ENCODE results near the gene LSAMP.

The LSAMP gene

GRCh38 chr3:116445311-116445841, at the start of gene LSAMP:
LSAMP (minus strand) TSS chr3:116445487.
- peak; percentile 82 for DNase-seq (ENCODE audit: low spot score)

GRCh38 chr3:116492379-116492778, 47.1 kb upstream of the LSAMP start:
- no peak for DNase-seq (ENCODE audit: low spot score)

GRCh38 chr3:116483135-116483534, 37.8 kb upstream of the LSAMP start:
- DNase-seq (ENCODE audit: low spot score), result no peak

- no peak for DNase-seq (ENCODE audit: low spot score)
These were observed 31.4 kb upstream of the LSAMP start for GRCh38 chr3:116476691-116477090.

DNA sequence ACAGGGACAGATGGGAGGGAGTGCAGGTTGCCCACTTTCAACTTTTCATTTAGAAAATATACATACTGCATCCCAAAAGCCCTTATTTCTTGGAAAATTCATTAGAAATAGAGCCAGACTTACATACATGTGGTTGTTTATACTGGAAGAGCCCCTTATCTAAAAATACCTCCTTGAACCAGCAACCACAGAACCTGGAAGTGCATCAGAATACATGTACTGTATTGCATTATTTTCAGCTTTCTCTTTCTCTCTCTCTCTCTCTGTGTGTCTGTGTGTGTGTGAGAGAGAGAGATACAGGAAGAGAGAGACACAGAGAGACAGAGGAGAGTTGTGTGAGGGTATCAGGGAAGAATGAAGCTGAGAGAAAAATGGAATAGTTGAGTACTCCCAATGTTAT, 29.5 kb upstream of the LSAMP start:
- DNase-seq (ENCODE audit: low spot score), result no peak

DNA sequence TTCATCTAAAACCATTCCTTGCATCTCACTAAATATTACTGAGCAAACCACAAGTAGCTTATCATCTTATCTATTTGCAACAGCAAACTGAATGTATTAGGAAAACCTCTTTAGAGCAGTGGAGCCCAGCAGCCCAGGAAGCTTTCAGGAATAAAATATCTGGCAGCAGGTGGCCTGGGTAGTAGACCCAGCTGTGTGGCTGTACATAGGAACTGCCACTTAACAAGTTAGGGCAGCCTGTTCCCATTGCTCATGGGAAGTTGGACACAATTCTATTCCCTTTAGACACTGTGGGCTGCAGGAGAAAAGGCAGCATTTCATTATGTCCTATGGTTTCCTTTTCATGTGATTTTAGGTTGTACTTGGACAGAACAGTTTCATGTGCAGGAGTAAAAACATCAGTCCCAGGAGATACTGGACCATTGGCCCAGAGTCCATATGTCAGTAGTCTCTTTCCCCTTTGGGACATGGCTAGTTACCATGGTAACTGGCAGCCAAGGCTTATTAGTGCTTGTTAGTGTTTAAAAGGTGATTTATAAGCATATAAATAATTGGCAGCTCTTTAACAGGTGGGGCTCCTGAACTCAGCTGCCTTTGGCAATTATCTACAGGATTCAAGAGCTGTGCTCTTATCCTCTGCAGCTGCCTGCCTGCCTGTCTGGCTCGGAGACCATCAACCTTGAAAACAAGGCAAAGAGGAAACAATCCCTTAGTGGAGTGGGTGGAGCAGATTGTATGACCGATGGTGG, 28.9 kb upstream of the LSAMP start:
- no peak for DNase-seq (ENCODE audit: low spot score)

DNA sequence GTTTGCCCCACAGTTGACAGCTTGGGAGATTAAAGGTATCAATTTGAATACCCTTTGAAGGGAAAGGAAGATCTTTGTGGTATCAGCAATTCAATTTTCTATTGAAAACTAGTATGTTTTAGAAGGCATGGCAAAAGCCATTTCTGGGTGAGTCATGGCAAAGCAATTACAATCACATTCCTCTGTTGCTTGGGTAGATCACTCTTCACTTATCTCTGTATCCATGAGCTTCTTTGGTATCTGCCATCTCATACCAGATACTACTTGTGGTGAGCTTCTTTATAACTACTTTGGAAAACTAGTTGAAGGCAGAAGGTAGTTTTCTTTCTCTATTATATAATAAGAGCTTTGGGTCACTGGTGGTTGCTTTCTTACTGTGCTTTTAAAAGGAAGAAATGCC, 28.3 kb upstream of the LSAMP start:
- DNase-seq (ENCODE audit: low spot score), result no peak

- no peak for DNase-seq (ENCODE audit: low spot score)
These were observed 25.4 kb upstream of the LSAMP start for GRCh38 chr3:116470605-116471197.

DNA sequence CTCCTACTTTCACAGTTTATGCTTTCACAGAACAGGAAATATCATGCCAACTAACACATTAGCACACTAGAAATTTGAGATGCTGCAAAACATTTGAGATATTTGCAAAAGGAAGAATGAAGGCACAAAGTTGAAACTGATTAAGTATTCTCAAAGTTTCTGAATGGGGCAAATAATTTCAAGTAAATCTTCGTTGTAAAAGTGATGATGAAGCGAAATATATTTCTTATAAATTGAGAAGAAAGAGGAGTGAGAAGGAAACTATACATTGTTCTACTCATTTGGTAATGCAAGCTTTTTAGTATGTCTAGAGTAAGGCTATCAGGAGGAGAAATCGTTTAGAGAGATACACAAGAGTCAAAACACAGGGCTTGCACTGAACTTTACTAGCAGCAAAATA, 24.3 kb upstream of the LSAMP start:
- no peak for DNase-seq (ENCODE audit: low spot score)

- no peak for DNase-seq (ENCODE audit: low spot score)
These were observed 19.1 kb upstream of the LSAMP start for GRCh38 chr3:116464276-116464798.

DNA sequence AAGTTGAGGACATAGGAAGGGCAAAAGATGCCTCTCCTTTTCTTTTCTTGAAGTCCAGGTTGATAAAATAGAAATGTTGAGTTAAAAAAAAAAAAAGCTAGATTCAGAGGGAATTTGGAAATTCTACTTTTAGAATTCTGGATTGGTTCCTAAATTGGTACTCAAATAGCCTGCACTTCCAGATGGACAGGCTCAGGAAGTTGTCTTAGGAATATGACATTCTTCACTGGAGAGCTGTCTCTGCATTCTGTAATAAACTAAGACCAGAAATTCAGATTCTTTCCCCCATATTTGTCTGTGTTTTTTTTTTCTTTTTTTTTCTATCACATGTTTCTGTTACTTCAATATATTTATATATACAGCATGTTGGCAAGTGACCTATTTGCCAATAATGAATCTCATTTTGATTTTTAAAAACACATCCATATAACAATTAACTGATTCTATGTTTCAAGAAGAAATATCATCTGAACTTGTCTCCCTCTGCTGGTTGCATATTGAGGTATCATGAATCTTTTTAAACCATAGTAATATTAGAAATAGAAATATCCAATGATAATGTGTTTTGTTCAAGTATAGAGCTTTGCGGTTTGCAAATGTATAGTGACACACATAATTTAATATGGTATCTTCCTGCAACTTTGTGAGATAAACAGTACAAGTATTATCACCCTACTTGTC, 8.5 kb upstream of the LSAMP start:
- DNase-seq (ENCODE audit: low spot score), result peak; percentile 66

DNA sequence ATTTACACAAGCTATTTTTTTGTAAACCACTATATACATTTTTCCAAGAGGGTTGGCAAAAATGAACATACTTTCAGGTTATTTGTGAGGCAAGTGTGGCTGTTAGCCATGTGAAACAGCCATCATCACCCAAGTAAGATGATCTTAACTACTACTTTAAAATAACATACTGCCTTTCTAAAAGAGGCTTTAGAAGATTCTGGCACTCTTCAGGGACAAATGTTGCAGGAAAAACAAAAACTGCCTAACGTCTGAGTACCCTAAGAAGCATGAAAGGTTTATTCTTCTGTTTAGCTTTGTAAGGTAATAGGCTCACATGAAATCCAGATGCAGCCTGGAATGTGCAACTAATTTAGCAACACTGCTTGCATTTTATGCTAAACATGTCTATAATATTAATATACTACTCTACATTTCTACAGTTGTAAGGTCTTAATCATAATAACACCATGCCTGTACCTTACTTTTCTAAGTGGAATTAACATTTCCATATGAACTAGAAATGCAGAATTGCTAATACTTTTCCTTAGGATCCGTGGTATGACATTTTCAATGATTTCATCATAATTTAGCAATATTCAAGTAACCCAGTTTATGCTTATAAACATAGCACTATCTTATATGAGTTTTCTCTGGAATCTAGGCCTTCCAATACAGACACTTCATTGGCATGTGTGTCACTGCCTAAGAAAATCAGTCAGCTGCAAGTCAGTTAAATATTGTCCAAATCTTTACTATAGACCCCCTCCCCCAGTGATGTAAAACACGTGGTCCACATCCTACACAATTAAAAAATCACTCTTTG, 4.5 kb upstream of the LSAMP start:
- no peak for DNase-seq (ENCODE audit: low spot score)

GRCh38 chr3:116445990-116446389, 703 bp upstream of the LSAMP start:
- DNase-seq (ENCODE audit: low spot score), result peak; percentile 37

- DNase-seq (ENCODE audit: low spot score), result no peak
These were observed 422 bp downstream of the LSAMP start for GRCh38 chr3:116444819-116445310.

DNA sequence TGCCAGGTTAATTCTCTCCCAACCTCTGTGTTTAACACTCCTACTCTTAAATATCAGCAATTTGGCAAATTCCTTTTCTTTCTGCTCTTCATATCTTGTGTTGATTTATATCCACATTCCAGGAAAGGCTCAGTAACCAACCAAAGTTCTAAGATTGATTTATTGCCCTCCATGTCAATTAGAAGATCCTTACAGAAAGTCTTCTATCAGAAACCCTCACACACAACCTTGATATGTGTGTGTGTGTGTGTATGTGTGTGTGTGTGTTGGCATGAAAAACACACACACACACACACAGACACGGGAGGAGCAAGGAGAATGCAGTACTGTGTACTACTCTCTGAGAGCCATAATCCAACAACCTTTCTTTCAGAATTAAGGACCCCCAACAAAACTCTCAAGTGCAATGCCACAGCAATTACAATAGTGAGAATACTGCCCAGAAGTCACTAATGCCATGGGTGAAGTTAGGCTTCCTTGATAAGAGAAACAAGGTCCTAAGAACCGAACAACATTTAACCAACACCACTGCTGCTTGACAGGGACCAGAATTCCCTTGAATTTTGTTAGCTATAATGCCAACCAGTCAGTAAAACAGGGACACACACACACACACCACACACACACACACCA, 1.1 kb downstream of the LSAMP start:
- DNase-seq (ENCODE audit: low spot score), result peak; percentile 57

DNA sequence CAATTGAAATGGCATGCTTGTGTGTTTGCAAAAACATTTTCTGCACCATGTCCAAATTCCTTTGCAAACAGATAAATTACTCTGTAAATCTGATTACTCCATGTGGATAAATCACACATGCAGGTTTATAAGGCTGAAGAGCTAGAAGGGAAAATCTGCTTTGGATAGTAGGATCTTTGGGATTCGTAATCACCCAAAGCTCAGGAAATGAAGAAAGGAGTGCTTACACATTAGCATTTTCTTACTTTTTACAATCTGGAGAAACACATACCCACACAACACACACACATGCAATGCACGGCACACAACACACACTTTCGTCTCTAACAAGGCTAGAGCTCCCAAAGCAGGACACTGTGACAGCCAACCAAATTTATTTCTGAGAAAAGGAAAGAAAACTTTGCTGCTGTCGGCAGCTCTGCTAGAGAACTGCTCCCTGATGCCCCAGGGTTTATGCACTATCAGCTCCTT, 2.1 kb downstream of the LSAMP start:
- peak; percentile 72 for DNase-seq (ENCODE audit: low spot score)

DNA sequence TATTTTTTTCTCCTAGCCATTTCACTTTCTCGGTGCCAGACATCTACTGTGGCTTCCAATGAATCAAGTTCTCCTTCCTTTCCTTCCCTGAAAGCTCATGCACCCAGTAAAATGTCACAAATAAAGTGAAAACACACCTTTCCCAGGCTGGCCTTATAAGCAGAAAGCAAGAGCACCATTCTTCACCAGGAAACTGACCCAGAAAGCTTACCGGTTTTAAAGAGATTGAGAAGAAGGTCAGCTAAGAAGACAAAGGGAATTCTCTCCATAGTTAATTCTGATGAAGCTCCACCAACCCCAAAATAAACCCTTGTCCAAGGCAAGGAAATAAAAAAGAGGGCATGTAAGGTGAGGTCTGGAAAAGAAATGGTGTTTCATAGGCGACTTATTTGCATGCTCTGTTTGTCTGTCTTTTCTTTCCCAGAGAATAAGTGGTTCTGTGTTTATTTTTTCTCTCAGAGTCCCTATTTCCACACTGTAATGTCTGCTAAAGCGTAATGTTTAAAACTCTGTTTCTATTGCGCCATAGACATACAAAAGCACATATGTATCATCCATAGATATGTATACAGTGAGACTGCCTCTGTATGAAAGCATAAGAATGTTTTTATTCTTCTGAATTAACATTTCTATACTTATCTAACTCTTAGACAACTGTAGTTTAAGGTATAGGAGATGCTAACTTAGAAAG, 2.8 kb downstream of the LSAMP start:
- peak; percentile 61 for DNase-seq (ENCODE audit: low spot score)

DNA sequence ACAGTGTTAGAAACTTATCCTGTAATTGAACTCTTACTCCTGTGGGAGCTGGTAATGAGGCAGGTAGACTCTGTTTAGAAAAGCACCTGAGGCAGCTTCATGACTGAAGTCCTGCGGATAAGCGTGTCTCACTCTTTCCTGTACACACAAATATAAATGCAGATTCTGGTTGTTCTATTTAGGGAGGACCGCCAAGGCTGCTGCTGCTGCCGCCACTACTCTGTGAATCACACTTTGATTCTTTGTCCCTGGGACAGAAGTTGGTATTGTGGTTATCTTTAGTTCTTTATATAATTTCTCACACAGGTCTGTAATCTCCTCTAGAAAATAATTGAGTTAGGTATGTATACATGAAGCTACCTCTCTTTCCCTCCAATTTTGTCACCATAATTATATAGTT, 3.6 kb downstream of the LSAMP start:
- DNase-seq (ENCODE audit: low spot score), result peak; percentile 47

DNA sequence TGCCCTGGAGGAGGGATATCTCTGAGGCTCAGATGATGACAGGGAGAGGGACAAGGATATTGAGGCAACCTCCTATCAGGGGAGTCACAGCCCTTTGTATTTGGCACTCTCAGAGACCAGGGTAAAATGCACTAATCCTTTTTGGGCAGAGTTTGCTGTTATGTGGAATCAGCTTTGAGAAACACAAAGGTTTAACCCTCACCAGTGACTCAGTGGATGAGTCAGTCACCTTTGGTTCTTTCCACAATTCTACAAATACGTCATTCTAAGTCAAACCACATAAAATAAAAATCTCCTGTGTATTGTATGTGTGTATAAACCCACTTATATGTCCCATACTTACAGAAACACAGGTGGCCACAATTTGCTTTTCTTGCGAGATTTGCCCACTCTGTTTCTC, 5.1 kb downstream of the LSAMP start:
- no peak for DNase-seq (ENCODE audit: low spot score)

- DNase-seq (ENCODE audit: low spot score), result no peak
These were observed 11.7 kb downstream of the LSAMP start for GRCh38 chr3:116433552-116433951.

- DNase-seq (ENCODE audit: low spot score), result no peak
These were observed 12.5 kb downstream of the LSAMP start for GRCh38 chr3:116432795-116433194.
